Ovary (tissue), 3 donors: ENCODE data around the gene FAM149A.

Source experiments
- EP300 ChIP-seq: sonication (generic); formaldehyde crosslinking; IDR thresholded peaks from one replicate; pipeline ENCODE4 v1.6.1; 2017; ENCODE audit warnings: antibody characterized with exemption
- POLR2A ChIP-seq: fragments of 450-650 bp; IDR thresholded peaks from one replicate; pipeline ENCODE4 v1.6.1; 2017; ENCODE audit warnings: antibody characterized with exemption, mild to moderate bottlenecking, moderate library complexity
- TF ChIP-seq, protein P1 (sequence below), 3 donors: fragments of 450-650 bp in 2 of 3; fragments of 200-600 bp in 1 of 3; IDR thresholded peaks; one replicate each; pipeline versions ENCODE4 v1.5.1 to v1.8.0; 2016 to 2022; ENCODE audit warnings: antibody characterized with exemption in 3 of 3, mild to moderate bottlenecking in 1 of 3
- donor health status: DM: no; HTN: no; CAD: no.

DNA sequence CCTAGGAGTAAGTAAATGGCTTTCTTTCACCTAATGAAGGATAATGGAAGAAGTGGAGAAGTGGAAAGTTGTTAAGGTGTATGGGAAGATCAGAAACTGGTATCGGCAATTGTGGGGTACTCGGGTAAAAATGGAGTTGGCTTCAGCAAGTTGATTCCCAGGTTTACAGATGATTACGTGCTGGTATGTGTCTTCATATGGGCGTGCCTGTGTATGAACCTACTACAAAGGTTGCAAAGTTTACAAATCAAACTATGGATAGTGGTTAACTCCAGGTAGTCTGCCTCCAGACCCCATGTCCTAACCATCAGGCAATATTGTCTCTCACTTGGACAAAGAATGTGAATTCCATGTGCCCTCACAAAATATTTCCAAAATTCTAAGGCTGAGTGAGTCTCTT lies 34.8 kb upstream of the FAM149A start:
- TF ChIP-seq, protein P1, sequence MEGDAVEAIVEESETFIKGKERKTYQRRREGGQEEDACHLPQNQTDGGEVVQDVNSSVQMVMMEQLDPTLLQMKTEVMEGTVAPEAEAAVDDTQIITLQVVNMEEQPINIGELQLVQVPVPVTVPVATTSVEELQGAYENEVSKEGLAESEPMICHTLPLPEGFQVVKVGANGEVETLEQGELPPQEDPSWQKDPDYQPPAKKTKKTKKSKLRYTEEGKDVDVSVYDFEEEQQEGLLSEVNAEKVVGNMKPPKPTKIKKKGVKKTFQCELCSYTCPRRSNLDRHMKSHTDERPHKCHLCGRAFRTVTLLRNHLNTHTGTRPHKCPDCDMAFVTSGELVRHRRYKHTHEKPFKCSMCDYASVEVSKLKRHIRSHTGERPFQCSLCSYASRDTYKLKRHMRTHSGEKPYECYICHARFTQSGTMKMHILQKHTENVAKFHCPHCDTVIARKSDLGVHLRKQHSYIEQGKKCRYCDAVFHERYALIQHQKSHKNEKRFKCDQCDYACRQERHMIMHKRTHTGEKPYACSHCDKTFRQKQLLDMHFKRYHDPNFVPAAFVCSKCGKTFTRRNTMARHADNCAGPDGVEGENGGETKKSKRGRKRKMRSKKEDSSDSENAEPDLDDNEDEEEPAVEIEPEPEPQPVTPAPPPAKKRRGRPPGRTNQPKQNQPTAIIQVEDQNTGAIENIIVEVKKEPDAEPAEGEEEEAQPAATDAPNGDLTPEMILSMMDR (IDR thresholded peaks at IDR 0.05): no peak
- TF ChIP-seq POLR2A (no peak), EP300 (no peak)
